PFSK-1 (cell line): Measurements from ENCODE around the gene USH1G.

ENCODE experiments used
- FOXP2 ChIP-seq: optimal IDR thresholded peaks from 2 replicates; pipeline ENCODE3; 2011; ENCODE audit warnings: borderline replicate concordance, control low read depth, inconsistent platforms; ENCODE audit not compliant: insufficient read depth; ENCODE audit errors: extremely low read length, extremely low read depth
- POLR2AphosphoS5 ChIP-seq: IDR thresholded peaks from 2 replicates; pipeline ENCODE4 v1.6.1; 2012; ENCODE audit warnings: low read depth, mild to moderate bottlenecking, control low read depth, low read length, moderate library complexity
- REST ChIP-seq, 2 experiments: IDR thresholded peaks; 2 replicates each; pipeline versions ENCODE4 v1.6.1 to v1.8.0; 2011 to 2012; ENCODE audit warnings: low read depth in 2 of 2, low read length in 2 of 2, control low read depth in 1 of 2, inconsistent platforms in 1 of 2, mild to moderate bottlenecking in 1 of 2, moderate library complexity in 1 of 2; ENCODE audit not compliant: insufficient read depth in 1 of 2
- TAF1 ChIP-seq: IDR thresholded peaks from 2 replicates; pipeline ENCODE4 v1.6.1; 2012; ENCODE audit warnings: low read length, control low read depth, borderline replicate concordance; ENCODE audit not compliant: insufficient read depth

- no peak for TF ChIP-seq REST (IDR thresholded peaks at IDR 0.05; ENCODE audit: insufficient read depth in 1 of 2, low read depth in 2 of 2, low read length in 2 of 2)
- TF ChIP-seq POLR2AphosphoS5: no peak
- no peak for TF ChIP-seq FOXP2
- no peak for TF ChIP-seq TAF1
These were observed 12.8 kb upstream of the USH1G start, which contains the start of gene OTOP3 for GRCh38 chr17:74935585-74936469.
